Activated naive CD8-positive, alpha-beta T cell treated with anti-CD3 and anti-CD28 coated beads, Interleukin-2, amount 50 U/mL, for 16 hours (primary cell): ENCODE data around the gene KCNQ2.
"Not testable (repeated sequence)": the region's sequence is repeated elsewhere in the genome, so short reads cannot be mapped to it uniquely, and the experiment has no call there.

Experiments
- DNase-seq: peaks from one replicate; pipeline ENCODE4 v3.0.0-alpha.2; 2020; ENCODE audit warnings: low read depth, low spot score

KCNQ2 gene

DNA sequence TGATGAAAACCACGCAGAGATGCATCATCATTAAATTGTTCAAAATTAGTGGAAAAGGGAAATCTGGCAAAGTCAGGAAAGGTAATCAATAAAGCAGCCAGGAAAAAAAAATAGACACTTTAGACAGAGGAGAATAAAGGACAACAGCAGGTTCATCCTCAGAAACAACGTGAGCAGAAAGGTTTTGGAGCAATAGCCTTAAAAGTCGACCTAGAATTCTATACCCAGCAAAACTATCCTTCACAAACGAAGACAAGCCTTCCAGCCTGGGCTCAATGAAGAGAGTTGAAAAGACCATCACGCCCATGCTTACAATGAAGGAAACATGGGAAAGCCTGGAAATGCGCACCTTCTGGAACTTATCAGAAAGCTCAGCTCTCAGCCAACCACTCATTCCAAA is 86.6 kb downstream of the KCNQ2 start:
- DNase-seq = no peak

DNA sequence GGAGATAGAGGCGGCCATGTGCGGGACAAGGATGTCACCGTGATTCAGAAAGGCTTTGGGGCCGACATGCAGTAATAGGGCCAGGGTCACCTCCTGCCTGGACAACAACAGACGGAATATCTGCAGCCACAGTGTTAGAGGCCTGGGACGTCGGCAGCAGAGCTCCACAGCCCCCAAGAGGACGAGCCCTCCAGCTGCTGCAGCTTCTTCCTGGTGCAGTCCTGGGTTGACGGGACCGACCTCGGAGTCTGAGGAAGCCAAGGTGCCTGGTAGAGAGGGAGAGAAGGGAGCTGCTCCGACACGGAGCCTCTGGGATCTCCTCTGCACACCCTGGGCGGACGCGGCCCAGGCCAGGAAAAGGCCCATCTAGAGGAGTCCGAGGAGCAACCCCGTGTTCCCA is 88.1 kb downstream of the KCNQ2 start:
- no peak for DNase-seq

DNA sequence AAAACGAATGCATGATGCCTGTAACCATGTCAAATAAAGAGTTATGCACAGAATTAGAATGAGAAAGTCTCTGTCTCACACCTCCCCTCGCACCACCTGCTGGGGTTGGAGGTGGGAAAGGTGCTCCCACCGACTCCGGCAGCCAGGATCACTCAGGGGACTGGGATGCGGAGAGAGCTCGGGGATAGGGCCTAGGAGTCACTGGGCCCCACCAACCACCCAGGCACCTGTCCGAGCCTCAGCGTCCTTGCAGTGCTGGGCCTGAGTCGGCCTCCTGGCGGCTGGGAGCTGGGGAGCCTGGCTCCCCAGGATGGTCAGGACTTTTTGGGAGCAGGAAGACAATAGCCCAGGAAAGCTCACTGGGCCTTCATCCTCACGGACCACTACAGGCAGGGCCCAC is 88.9 kb downstream of the KCNQ2 start:
- no peak for DNase-seq

GRCh38 chr20:63382551-63383300 is 89.7 kb downstream of the KCNQ2 start:
- no peak for DNase-seq

- DNase-seq = no peak
These were observed 90.5 kb downstream of the KCNQ2 start for GRCh38 chr20:63381781-63382431.

DNA sequence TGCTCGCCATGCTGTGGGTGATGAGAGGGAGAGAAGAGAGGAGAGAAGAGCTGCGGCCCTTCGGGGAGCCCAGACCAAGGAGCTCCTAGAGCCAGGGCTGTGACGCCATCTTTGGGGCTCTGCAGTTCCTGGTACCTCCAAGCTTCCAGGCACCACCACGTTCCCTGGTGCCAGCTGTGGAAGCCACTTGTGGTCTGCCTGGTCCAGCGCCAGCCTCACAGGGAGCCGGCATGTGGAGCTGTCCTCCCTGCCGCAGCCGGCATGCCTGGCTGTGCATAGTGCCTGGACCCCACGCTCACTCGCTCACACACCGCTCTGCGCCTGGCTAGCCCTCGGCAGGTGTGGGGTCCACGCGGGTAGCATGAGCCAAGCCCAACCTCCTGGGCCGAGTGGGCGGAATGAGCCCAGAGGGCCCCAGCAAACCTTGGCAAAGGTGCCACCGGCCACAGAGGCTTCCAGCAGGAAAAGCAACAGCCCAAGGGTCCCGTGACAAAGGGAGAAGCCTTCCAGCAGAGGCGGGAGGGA is 92.0 kb downstream of the KCNQ2 start:
- DNase-seq = no peak

GRCh38 chr20:63379872-63380271 is 92.6 kb downstream of the KCNQ2 start:
- not testable (repeated sequence) for DNase-seq

DNA sequence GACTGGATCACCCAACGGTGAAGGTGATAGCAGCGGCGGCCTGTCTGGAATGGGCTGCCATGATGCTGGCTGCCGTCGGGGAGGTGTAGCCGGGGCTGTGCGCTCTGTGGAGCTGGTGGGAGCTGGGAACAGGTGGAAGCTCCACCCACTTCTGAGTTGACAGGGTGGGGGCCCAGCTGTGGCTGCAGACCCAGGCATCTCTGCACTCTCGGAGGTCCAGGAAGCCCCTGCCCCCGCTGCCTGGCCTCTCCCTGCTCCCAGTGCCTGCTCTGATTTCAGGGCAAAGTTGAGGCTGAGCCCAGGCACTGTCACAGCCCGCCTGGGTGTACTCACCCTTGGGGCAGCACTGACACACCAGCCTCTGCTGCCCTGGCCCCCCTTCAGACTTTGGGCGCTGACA is 93.2 kb downstream of the KCNQ2 start:
- no peak for DNase-seq

- DNase-seq = no peak
These were observed 93.8 kb downstream of the KCNQ2 start for GRCh38 chr20:63378626-63379025.

DNA sequence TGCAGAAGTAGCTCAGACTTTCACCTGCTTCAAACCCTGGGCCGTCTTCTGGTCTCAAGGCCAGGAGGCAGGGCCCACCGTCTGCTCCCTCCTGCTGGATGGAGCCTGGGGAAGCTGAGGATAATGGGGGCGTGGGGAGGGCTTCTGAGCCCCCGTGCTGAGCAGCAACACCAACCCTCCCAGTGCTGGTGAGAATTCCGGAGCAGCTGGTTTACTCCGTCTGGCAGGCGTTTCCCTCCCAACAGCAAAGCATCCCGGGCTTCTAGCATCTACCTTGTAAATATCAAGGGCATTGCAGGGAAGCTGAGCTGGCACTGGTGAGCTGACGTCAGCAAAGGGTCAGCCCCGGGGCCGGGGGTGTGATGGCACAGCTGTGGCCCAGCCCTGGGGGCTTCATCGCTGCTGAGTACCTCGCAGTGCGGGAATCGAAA is 94.5 kb downstream of the KCNQ2 start:
- DNase-seq = no peak

DNA sequence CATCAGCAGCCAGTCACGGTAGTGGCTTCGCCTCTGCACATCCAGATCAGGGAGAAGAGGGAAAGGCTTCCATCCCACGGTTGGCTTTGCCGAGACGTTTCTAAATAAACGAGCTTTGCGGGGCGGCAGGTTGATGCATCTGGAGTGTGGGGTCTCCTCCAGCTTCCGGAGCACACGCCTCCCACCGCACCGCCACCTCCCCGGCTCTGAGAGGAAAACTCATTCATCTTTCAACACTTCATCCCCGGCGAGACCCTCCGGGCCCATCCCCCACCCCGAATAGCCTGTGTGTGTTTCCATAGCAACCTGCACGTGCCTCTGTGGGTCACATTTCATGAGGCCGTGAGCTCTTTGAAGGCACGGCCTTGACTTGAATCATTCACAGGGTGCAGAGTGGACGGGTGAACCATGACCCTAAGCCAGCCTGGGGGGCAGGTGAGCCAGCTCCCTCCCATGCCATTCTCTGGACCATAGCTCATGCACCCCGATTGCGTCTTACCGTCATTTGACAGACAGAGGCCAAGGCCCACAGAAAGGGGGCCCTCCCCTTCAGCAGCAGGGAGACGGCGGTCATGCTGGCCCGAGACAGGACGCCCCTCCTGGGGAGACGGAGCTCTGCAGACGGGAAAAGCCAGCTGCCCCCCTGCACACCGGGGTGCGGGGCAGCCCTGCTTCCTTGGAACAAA is 95.1 kb downstream of the KCNQ2 start:
- DNase-seq = no peak

- DNase-seq = no peak
These were observed 95.9 kb downstream of the KCNQ2 start for GRCh38 chr20:63376283-63377250.

DNA sequence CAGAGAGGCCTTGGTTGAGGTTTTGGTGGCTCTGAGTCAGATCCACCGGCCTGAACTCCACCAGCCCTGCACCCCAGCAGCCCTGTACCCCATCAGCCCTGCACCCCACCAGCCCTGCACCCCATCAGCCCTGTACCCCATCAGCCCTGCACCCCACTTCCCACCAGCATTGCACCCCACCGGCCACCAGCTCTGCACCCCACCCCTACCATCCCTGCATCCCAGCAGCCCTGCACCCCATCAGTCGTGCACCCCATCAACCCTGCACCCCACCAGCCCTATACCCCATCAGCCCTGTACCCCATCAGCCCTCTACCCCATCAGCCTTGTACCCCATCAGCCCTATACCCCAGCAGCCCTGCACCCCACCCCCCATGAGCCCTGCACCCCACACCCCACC is 97.0 kb downstream of the KCNQ2 start:
- no peak for DNase-seq

GRCh38 chr20:63374504-63374903 is 98.0 kb downstream of the KCNQ2 start:
- no peak for DNase-seq

DNA sequence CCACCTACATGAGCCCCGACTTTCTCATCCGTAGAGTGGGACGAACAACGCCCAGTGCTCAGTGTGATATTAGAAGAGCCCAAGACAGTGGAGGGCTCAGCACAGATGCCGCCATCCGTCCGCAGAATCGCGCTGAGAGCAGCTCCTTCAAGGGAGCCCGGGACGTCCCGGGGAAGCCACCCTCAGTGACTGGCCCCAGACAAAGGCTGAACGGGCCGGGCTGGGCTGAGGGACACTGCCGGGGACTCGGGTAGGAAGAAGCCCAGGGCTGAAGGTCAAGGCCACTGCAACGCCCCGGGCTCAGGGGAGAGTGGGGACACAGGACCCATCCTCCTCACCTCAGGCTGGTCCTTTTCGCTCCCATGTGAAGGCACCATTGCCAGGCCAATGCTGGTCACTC is 98.5 kb downstream of the KCNQ2 start:
- no peak for DNase-seq

DNA sequence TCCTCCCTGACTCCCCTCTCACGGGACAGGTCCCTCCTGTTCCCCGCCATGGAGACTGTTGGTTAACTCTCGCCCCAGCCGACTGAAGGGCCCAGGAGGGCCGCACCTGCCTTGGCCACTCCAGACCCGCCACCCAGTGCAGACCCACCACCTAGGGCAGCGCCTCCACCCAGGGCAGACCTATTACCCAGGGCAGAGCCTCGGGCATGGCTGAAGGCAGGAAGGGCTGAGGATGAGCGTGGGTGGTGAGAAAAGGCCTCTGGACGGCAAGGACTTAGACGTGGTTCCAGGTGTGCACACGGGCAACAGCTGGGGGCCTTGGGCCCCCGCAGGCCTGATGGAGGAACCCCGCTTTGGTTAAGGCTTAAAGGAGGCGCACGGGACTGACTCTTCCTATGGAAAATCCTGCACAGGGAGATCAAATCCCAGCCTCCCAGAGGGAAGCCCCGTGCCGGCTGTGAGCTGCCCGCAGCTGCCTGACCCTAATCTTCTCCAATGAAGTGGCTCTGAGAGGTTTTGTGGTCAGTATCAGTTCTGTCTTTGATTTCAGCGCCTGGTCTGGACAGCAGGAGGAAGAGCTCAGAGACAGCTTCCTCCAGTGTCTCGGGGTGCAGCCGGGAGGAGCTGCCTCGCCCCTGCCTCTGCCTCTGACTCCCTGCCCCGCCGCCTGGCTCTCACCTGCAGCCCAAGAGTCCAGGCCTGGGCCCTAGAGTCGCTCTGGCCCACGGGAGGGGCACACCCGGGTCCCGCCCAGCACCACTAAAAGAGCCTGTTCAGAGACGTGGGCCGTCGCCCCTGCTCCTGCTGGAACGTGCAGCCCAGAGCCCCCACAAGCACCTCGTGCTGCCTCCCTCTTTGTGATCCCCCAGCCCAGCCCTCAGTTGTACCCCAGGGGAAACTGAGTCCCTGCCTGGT is 99.2 kb downstream of the KCNQ2 start:
- DNase-seq = no peak

- DNase-seq = no peak
These were observed 101.1 kb downstream of the KCNQ2 start for GRCh38 chr20:63371291-63371865.

DNA sequence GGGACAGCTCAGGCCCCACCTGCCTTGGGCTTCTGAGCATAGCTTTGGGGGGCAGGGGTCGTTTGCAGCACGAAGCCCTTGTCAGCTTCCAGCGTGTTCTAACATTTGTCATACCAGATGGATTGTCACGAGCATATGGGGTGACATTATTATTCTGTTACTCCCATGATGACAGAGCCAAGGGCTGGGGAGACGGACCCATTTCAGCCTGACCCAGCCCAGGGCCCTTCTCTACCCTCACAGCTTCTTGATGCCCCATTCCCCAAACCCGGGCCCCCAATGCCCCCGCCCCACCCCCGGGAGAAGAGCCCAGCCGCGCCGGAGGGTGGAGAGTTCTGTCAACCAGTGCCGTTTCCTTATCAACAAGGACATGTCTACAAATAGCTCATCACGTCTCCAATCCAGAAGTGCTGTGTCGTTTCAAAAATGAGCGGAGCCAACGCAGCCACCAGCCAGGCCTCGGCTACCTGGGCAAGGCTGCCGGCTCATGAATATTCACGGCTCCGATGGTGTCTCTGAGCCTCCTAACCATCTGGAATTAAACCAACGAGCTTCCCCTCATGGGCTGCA is 101.8 kb downstream of the KCNQ2 start:
- DNase-seq = no peak

GRCh38 chr20:63369724-63370617 is 102.5 kb downstream of the KCNQ2 start:
- DNase-seq = no peak
